K562 (cell line): ENCODE data around the gene INTS1. TPM values are rescaled to one million over a fixed set of nuclear protein-coding genes. Genes with fewer than 3 reads are reported as not detected.

ENCODE experiments used
- CCAR2 ChIP-seq: fragments of 200-400 bp; formaldehyde crosslinking; IDR thresholded peaks from 2 replicates; pipeline ENCODE4 v1.6.1; 2017; ENCODE audit warnings: mild to moderate bottlenecking, low read depth, low read length
- ESRRB ChIP-seq: fragments of 250-450 bp; sonication (Bioruptor Pico); IDR thresholded peaks from 2 replicates; pipeline ENCODE4 v1.5.0; 2020; ENCODE audit warnings: mild to moderate bottlenecking, moderate library complexity, borderline replicate concordance
- MTA3 ChIP-seq: fragments of 450-650 bp; formaldehyde crosslinking; IDR thresholded peaks from 2 replicates; pipeline ENCODE4 v1.6.1; 2017; ENCODE audit warnings: mild to moderate bottlenecking, borderline replicate concordance
- NFE2 ChIP-seq: IDR thresholded peaks from 2 replicates; pipeline ENCODE4 v1.6.1; 2014; ENCODE audit warnings: antibody characterized with exemption, low read depth
- NFIC ChIP-seq: fragments of 450-650 bp; IDR thresholded peaks from 2 replicates; pipeline ENCODE4 v1.6.1; 2017; ENCODE audit warnings: mild to moderate bottlenecking, inconsistent platforms
- ZKSCAN8 ChIP-seq: fragments of 200-800 bp; sonication (Bioruptor generic); IDR thresholded peaks from 2 replicates; pipeline ENCODE4 v1.6.1; 2016; ENCODE audit warnings: missing genetic modification characterization, missing compliant biosample characterization
- ZNF175 ChIP-seq: fragments of 200-800 bp; sonication (Bioruptor generic); IDR thresholded peaks from 2 replicates; pipeline ENCODE4 v1.6.1; 2016; ENCODE audit warnings: low read depth, mild to moderate bottlenecking, missing genetic modification characterization, missing compliant biosample characterization
- ZNF184 ChIP-seq: sonication (generic); formaldehyde crosslinking; IDR thresholded peaks from 2 replicates; pipeline ENCODE4 v1.5.0; 2020; ENCODE audit warnings: missing genetic modification reagents
- ZNF589 ChIP-seq: fragments of 200-800 bp; sonication (Bioruptor generic); IDR thresholded peaks from 2 replicates; pipeline ENCODE4 v1.6.1; 2016; ENCODE audit warnings: low read depth, missing genetic modification characterization, missing compliant biosample characterization
- polyA plus RNA-seq, 8 experiments: library from polyadenylated mRNA; depleted of rRNA in 4 of 8; stranded (reverse) in 5 of 8; unstranded in 3 of 8; fragments of >200 nt; fragmentation: Nextera tagmentation in 2 of 8; fragmentation: Illumina TruSeq in 1 of 8; extraction: Ambion mirVana in 2 of 8; extraction: Trizol in 1 of 8; gene quantifications; 2 replicates each; pipeline versions ENCODE4 v1.2.1 to v1.2.3, GENCODE V29; 2011 to 2014; ENCODE audit warnings: inconsistent platforms in 1 of 8, missing spikeins in 1 of 8
- total RNA-seq, 7 experiments: library from RNA; depleted of rRNA in 6 of 7; stranded (reverse); fragments of >200 nt in 6 of 7; fragmentation: Illumina TruSeq in 2 of 7; extraction: Trizol in 2 of 7; gene quantifications; 2 replicates each; pipeline versions ENCODE4 v1.2.1 to v1.2.3, GENCODE V29; 2011 to 2021; ENCODE audit warnings: low replicate concordance in 1 of 7
- TF ChIP-seq, protein P1 (sequence below): sonication (generic); formaldehyde crosslinking; IDR thresholded peaks from 2 replicates; pipeline ENCODE4 v1.8.0; 2023; ENCODE audit warnings: missing genetic modification reagents, mild to moderate bottlenecking, borderline replicate concordance
- TF ChIP-seq, protein P2 (sequence below): IDR thresholded peaks from 2 replicates; pipeline ENCODE4 v1.6.1; 2014; ENCODE audit warnings: antibody characterized with exemption
- TF ChIP-seq, protein P3 (sequence below): fragments of 250-450 bp; sonication (Bioruptor Pico); IDR thresholded peaks from 2 replicates; pipeline ENCODE4 v1.4.0; 2020

The INTS1 gene
- total and polyA plus RNA-seq, 9 of the 15 experiments (the other 6 are each of a cell fraction or from before 2014, with no cell fraction given), result 0.34 to 119 (median 18.5) TPM

DNA sequence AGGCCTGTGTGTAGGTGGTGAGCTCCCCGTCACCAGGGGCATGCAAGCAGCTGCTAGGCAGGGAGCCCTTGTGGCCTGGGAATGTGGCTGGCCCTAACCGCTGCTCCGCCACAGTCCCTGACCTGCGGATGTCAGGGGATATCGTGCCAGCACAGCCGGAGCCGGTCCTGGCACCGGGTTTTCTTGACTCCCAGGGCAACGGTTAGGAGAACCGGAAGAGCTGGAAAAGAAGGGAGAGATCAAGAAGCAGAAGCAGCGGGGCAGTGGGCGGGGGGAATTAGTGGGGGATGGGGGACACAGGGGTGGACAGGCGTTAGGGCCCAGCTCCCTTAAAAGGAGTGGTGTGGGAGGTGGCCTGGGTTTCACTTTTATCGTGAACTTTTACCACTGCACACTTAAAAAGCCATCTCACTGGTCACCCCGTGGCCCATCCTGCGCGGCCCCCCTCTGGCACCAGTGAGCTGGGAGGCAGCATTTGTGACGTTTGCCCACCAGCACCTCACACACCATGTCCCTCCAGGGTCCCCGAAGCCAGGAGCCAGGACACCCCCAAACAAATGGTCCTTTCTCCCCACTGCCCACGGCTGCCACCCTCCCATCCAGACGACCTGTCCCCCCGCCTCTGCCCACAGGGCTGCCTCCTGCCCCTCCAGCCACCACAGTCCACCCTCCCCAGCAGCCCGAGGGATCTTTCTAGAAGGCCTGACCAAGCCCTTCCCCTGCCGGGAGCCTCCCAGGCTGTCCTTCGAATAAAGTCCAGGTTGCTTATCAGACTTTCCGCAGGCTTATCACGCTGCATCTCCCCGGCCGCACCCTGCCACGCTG is 43.2 kb downstream of the INTS1 start (continued):
- TF ChIP-seq, protein P1, sequence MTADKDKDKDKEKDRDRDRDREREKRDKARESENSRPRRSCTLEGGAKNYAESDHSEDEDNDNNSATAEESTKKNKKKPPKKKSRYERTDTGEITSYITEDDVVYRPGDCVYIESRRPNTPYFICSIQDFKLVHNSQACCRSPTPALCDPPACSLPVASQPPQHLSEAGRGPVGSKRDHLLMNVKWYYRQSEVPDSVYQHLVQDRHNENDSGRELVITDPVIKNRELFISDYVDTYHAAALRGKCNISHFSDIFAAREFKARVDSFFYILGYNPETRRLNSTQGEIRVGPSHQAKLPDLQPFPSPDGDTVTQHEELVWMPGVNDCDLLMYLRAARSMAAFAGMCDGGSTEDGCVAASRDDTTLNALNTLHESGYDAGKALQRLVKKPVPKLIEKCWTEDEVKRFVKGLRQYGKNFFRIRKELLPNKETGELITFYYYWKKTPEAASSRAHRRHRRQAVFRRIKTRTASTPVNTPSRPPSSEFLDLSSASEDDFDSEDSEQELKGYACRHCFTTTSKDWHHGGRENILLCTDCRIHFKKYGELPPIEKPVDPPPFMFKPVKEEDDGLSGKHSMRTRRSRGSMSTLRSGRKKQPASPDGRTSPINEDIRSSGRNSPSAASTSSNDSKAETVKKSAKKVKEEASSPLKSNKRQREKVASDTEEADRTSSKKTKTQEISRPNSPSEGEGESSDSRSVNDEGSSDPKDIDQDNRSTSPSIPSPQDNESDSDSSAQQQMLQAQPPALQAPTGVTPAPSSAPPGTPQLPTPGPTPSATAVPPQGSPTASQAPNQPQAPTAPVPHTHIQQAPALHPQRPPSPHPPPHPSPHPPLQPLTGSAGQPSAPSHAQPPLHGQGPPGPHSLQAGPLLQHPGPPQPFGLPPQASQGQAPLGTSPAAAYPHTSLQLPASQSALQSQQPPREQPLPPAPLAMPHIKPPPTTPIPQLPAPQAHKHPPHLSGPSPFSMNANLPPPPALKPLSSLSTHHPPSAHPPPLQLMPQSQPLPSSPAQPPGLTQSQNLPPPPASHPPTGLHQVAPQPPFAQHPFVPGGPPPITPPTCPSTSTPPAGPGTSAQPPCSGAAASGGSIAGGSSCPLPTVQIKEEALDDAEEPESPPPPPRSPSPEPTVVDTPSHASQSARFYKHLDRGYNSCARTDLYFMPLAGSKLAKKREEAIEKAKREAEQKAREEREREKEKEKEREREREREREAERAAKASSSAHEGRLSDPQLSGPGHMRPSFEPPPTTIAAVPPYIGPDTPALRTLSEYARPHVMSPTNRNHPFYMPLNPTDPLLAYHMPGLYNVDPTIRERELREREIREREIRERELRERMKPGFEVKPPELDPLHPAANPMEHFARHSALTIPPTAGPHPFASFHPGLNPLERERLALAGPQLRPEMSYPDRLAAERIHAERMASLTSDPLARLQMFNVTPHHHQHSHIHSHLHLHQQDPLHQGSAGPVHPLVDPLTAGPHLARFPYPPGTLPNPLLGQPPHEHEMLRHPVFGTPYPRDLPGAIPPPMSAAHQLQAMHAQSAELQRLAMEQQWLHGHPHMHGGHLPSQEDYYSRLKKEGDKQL (CRISPR knock-in tag), result peak; percentile 89; the same call in 1 of the 2 replicates
- TF ChIP-seq ZNF175 (CRISPR knock-in tag) (0 out of 2 replicates have a peak, but pooled peaks have one; percentile 15), ZKSCAN8 (CRISPR knock-in tag) (peak; percentile 12; the same call in 1 of the 2 replicates), NFE2 (0 out of 2 replicates have a peak, but pooled peaks have one; percentile 50), MTA3 (peak; percentile 82; the same call in 1 of the 2 replicates), ZNF184 (CRISPR knock-in tag) (no peak), NFIC (peak; percentile 74), ZNF589 (peak; percentile 68; the same call in 1 of the 2 replicates), CCAR2 (no peak), ESRRB (CRISPR knock-in tag) (no peak)
- TF ChIP-seq, protein P2, sequence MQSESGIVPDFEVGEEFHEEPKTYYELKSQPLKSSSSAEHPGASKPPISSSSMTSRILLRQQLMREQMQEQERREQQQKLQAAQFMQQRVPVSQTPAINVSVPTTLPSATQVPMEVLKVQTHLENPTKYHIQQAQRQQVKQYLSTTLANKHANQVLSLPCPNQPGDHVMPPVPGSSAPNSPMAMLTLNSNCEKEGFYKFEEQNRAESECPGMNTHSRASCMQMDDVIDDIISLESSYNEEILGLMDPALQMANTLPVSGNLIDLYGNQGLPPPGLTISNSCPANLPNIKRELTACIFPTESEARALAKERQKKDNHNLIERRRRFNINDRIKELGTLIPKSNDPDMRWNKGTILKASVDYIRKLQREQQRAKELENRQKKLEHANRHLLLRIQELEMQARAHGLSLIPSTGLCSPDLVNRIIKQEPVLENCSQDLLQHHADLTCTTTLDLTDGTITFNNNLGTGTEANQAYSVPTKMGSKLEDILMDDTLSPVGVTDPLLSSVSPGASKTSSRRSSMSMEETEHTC, result no peak
- TF ChIP-seq, protein P3, sequence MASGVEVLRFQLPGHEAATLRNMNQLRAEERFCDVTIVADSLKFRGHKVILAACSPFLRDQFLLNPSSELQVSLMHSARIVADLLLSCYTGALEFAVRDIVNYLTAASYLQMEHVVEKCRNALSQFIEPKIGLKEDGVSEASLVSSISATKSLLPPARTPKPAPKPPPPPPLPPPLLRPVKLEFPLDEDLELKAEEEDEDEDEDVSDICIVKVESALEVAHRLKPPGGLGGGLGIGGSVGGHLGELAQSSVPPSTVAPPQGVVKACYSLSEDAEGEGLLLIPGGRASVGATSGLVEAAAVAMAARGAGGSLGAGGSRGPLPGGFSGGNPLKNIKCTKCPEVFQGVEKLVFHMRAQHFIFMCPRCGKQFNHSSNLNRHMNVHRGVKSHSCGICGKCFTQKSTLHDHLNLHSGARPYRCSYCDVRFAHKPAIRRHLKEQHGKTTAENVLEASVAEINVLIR, result no peak
